ENCODE results near the gene UBR4.
"Not testable (repeated sequence)": the region's sequence is repeated elsewhere in the genome, so short reads cannot be mapped to it uniquely, and the experiment has no call there.

The UBR4 gene

DNA sequence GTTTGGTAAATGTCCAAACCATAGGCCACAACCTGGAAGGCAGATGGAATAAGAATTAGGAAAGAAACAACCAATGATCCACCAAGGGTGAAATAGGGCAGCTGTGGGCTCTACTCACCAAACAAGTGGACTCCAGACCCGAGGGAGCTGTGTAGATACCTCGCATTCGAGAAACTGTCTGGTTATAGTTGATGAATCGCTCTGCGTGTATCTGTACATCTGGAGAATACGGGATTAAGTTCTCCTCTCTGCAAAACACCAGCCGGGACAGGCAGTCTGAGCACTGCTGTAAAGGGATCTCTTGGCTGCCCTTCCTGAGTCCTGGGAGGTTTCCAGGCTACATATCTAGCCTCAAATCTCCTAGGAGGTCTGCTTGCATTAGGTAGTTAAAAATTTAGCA, 9.4 kb upstream of the UBR4 start:
- DNase-seq, result no peak

DNA sequence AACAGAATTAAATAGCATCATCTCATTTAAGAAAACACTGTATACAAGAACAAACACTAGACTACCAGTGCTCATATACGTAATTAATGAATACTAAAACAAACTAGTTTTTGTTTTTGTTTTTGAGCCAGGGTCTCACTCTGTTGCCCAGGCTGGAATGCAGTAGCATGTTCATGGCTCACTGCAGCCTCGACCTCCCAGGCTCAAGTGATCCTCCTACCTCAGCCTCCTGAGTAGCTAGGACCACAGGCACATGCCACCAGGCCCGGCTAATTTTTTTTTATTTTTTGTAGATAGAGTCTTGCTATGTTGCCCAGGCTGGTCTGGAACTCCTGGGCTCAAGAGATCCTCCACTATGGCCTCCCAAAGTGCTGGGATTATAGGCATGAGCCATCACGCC, 6.5 kb upstream of the UBR4 start:
- not testable (repeated sequence) for DNase-seq

GRCh38 chr1:19213580-19213979, 3.5 kb upstream of the UBR4 start:
- no peak for DNase-seq

- no peak for DNase-seq
Measured at GRCh38 chr1:19212167-19212566, 2.1 kb upstream of the UBR4 start.

GRCh38 chr1:19210772-19211549, 895 bp upstream of the UBR4 start:
- DNase-seq, result peak; percentile 35

GRCh38 chr1:19209439-19209989, 552 bp downstream of the UBR4 start:
- DNase-seq, result peak; percentile 67

DNA sequence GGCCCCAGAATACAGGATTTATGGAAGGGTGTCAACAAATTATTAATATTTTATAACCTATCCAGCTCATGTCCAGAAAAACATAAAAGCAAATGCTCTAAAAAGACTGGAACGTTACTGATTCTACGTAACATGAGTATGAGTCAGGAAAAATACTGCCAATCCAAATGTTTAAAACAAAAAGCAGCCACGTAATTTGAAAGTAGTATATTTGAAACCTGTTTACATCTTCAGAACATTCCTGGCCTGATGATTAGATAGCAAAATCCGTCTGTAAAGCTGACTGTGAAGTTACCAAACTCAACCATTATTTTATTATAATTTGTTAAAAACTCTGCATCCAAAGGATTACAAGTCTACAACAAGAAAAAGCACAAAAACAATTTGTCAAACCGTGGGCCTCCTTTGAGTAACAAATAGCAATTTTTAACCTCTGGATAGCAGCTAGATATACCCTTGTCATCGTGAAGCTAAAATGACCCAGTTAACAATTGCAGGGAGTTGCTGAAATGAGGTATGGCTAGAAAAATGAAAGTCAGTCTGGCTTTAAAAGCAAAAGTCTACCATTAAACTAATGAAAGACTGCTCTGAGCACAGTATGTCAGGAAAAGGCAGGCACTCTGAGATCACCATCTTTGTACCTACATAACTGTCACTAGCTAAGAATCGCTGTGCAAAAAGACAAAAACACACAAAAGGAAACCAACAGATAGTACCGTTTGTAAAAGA, 1.2 kb downstream of the UBR4 start:
- DNase-seq, result peak; percentile 13

- peak; percentile 64 for DNase-seq
Measured at GRCh38 chr1:19206947-19207346, 3.1 kb downstream of the UBR4 start.

- DNase-seq, result peak; percentile 36
Measured at GRCh38 chr1:19205845-19206244, 4.2 kb downstream of the UBR4 start.

GRCh38 chr1:19205403-19205802, 4.7 kb downstream of the UBR4 start:
- no peak for DNase-seq

DNA sequence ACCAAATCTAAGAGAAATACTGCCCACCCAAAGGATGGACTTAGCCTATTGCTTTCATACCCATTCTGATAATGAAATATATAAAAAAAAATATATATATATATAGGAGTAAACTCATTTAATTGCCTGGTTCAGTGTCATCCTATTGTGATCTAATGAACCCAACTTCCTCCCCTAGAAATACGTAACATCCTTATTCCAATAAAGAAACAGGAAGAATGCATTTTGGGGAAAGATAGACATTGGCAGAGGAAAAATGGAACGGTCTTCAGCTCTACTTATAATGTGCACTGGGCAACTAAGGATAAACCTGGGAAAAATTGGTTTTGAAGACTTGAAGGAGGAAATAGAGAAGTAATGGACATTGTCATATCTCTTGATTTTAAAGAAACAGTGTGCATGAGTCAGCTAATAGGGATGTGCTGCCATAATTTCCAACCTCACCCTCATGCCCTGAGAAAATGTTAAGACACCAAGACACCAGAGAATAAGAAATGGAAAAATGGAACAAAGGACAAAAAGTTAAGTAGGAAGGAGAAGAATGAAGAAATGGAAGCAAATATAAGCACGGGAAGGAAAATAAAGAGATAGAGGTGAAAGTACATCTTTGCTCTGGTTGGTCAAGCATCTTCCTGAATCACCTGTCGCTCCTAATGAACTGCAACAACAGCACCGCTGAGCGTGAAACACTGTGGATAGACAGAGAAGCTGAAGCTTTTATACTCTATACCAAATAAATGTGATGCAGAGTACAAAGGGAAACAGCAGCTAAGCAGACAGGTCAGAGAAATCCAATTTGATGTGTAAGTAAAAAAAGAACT, 5.4 kb downstream of the UBR4 start:
- no peak for DNase-seq

DNA sequence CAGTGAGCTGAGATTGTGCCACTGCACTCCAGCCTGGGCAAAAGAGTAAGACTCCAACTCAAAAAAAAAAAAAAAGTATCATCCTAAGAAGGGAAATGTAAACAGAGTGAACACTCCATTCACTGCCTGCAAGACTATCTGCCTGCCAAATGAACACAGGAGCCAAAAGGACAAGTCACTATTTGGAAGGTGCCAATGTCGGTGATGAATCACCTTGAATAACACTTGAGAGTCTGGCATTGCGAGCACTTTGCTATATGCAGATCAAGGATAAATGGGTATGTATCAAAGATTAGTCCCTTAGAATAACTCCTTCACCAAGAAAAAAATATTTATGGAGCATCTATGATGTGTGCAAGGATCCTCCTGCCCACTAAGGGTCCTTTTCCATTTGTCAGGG, 6.6 kb downstream of the UBR4 start:
- DNase-seq, result no peak

GRCh38 chr1:19202396-19202795, 7.7 kb downstream of the UBR4 start:
- peak; percentile 37 for DNase-seq

DNA sequence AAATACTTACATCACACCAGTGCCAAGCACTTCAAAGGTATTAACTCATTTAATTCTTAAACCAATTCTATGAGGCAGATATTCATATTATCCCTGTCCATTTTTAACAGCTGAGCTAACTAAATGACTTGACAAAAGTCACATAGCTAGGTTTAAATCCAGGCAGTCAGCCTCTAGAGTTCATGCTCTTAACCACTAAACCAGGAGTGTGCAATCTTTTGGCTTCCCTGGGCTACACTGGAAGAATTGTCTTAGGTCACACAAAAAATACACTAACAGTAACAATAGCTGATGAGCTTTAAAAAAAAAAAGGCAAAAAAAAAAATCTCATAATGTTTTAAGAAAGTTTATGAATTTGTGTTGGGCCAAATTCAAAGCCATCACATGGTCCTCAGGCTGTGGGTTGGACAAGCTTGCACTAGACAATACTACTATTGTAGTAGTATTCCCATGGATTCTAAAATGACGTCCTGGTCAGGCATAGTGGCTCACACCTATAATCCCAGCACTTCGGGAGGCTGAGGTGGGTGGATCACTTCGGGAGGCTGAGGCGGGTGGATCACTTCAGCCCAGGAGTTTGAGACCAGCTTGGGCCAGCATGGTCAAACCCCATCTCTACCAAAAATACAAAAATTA, 10.0 kb downstream of the UBR4 start:
- DNase-seq, result no peak

GRCh38 chr1:19199329-19199968, 10.6 kb downstream of the UBR4 start:
- DNase-seq, result no peak

GRCh38 chr1:19198820-19199219, 11.2 kb downstream of the UBR4 start:
- no peak for DNase-seq

DNA sequence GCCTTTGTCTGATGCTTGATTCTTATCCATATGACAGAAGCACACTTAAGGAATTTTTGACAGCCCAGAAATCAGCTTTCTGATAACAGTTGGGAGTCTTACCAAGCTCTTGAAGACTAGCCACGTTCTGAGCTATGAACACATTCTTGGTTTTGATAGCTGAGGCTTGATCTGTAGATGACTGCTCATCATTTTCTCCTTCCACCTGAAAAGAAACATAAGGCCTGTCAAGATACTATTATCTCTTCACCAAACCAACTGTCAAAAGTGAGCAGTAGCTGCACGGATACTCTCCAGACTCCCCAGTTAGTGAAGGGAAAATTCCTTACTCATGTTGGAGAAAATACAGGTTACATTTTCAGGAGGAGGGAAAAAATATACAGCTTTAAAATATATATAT, 12.2 kb downstream of the UBR4 start:
- peak; percentile 72 for DNase-seq

GRCh38 chr1:19196331-19196730, 13.7 kb downstream of the UBR4 start:
- no peak for DNase-seq

DNA sequence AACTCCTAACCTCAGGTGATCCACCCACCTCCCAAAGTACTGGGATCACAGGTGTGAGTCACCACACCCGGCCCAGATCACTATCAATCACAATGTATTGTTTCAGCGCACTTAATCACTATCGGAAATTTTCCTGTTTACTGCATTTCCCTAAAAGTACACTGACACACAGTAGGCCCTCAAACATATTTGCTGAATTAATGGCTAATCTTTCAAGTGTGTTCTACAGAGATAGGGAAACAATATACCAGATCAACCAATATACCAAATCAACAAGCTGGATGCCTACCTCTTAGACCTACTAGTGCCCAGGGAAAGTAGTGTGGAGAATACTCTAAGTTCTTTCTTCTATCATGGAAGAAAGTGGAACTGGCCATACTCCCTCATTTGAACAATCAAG, 17.1 kb downstream of the UBR4 start:
- no peak for DNase-seq

- DNase-seq, result no peak
Measured at GRCh38 chr1:19191811-19192210, 18.3 kb downstream of the UBR4 start.

- no peak for DNase-seq
Measured at GRCh38 chr1:19190468-19190867, 19.6 kb downstream of the UBR4 start.

DNA sequence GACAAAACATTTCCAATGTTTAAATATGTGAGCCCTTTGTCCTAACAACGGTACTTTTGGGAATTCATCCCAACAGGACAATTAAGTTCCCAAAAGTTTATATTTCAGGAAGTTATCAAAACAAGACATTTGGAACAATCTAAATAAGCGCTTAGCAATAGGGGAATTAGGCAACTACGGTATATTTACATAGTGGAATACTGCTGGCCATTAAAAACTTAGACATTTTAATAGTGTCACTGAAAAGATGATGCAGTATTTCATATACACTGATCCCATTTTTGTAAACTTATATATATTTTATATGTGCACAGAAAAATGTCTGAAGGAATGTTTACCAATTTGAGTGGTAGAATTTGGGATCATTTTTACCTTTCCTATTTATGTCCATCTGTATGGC, 20.8 kb downstream of the UBR4 start:
- no peak for DNase-seq
